A549 (cell line): ENCODE measurements around the gene ITGB1BP1.

Source experiments
- BHLHE40 ChIP-seq: IDR thresholded peaks from 2 replicates; pipeline ENCODE4 v1.6.1; 2012; ENCODE audit warnings: low read depth, low read length, inconsistent platforms
- CTCF ChIP-seq: fragments of >200 bp; sonication (Bioruptor Twin); formaldehyde crosslinking; IDR thresholded peaks from 3 replicates; pipeline ENCODE4 v1.5.1; 2016
- JUNB ChIP-seq: fragments of >200 bp; sonication (Bioruptor Twin); formaldehyde crosslinking; IDR thresholded peaks from 2 replicates; pipeline ENCODE4 v1.6.1; 2016
- POLR2A ChIP-seq: IDR thresholded peaks from 2 replicates; pipeline ENCODE4 v1.6.1; 2012; ENCODE audit warnings: mild to moderate bottlenecking, low read length
- RARB ChIP-seq: fragments of 250-450 bp; sonication (Bioruptor Pico); IDR thresholded peaks from 2 replicates; pipeline ENCODE4 v1.8.0; 2021; ENCODE audit warnings: mild to moderate bottlenecking, moderate library complexity
- USF2 ChIP-seq: fragments of 450-650 bp; IDR thresholded peaks from 2 replicates; pipeline ENCODE4 v1.6.1; 2014; ENCODE audit warnings: antibody characterized with exemption
- TF ChIP-seq, protein P1 (sequence below): fragments of 200-600 bp; sonication (generic); IDR thresholded peaks from 2 replicates; pipeline ENCODE4 v1.6.1; 2016; ENCODE audit warnings: antibody characterized with exemption, mild to moderate bottlenecking, moderate library complexity

- TF ChIP-seq POLR2A: no peak
- no peak for TF ChIP-seq CTCF
- no peak for TF ChIP-seq USF2
- TF ChIP-seq JUNB: no peak
- TF ChIP-seq, protein P1, sequence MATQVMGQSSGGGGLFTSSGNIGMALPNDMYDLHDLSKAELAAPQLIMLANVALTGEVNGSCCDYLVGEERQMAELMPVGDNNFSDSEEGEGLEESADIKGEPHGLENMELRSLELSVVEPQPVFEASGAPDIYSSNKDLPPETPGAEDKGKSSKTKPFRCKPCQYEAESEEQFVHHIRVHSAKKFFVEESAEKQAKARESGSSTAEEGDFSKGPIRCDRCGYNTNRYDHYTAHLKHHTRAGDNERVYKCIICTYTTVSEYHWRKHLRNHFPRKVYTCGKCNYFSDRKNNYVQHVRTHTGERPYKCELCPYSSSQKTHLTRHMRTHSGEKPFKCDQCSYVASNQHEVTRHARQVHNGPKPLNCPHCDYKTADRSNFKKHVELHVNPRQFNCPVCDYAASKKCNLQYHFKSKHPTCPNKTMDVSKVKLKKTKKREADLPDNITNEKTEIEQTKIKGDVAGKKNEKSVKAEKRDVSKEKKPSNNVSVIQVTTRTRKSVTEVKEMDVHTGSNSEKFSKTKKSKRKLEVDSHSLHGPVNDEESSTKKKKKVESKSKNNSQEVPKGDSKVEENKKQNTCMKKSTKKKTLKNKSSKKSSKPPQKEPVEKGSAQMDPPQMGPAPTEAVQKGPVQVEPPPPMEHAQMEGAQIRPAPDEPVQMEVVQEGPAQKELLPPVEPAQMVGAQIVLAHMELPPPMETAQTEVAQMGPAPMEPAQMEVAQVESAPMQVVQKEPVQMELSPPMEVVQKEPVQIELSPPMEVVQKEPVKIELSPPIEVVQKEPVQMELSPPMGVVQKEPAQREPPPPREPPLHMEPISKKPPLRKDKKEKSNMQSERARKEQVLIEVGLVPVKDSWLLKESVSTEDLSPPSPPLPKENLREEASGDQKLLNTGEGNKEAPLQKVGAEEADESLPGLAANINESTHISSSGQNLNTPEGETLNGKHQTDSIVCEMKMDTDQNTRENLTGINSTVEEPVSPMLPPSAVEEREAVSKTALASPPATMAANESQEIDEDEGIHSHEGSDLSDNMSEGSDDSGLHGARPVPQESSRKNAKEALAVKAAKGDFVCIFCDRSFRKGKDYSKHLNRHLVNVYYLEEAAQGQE: no peak
- no peak for TF ChIP-seq BHLHE40
- no peak for TF ChIP-seq RARB (CRISPR knock-in tag)
Observed at GRCh38 chr2:9364373-9364772, 59.0 kb downstream of the ITGB1BP1 start.
